Stimulated activated CD8-positive, alpha-beta memory T cell treated with anti-CD3 and anti-CD28 coated beads, Interleukin-4, amount 100 ng/mL, for 1 hour (primary cell): ENCODE measurements around the gene ATF6.
"Not testable (repeated sequence)": the region's sequence is repeated elsewhere in the genome, so short reads cannot be mapped to it uniquely, and the experiment has no call there.

Experiments
- DNase-seq, 2 donors: peaks; one replicate each; pipeline ENCODE4 v3.0.0-alpha.2; 2020; ENCODE audit warnings: low read depth in 2 of 2, low spot score in 1 of 2

The ATF6 gene, protein sequence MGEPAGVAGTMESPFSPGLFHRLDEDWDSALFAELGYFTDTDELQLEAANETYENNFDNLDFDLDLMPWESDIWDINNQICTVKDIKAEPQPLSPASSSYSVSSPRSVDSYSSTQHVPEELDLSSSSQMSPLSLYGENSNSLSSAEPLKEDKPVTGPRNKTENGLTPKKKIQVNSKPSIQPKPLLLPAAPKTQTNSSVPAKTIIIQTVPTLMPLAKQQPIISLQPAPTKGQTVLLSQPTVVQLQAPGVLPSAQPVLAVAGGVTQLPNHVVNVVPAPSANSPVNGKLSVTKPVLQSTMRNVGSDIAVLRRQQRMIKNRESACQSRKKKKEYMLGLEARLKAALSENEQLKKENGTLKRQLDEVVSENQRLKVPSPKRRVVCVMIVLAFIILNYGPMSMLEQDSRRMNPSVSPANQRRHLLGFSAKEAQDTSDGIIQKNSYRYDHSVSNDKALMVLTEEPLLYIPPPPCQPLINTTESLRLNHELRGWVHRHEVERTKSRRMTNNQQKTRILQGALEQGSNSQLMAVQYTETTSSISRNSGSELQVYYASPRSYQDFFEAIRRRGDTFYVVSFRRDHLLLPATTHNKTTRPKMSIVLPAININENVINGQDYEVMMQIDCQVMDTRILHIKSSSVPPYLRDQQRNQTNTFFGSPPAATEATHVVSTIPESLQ

DNA sequence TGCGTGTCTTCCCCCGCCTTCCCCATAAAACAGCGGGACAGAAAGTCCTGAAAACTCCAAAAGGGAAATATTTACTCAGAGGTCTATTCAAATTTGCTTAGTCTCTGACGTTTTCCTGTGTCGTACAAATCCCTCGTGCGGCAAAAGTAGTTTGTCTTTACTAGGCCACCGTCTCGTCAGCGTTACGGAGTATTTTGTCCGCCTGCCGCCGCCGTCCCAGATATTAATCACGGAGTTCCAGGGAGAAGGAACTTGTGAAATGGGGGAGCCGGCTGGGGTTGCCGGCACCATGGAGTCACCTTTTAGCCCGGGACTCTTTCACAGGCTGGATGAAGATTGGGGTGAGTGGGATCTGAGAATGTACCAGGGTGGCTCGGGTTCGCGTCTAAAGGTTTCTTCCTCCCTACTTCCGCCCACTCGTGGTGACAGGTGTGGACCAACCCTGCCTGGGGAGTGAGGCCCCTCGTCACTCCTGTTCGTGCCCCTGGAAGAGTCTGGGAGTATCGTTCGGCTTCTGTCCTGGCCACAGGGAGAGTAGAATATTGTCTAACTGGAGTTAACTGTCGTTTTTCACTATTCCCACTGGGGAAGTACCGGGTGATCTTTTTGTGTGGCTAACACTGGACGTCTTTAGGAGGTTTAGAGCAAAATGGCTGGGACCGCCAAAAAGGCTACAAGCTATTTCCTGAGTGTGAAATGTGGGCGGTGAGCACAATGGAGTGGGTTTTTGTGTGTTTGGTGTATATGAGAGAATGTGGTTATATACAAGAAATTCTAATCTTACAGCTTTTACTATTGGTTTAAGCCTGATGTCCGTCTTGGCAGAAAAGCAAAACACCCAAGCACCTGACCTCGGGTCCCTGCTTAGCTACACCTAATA lies at the start of gene ATF6:
ATF6 (plus strand) TSS at position 219 of the 880 bp plus-strand sequence; CDS start at position 260, 41 bp downstream.
- peak; percentile 43 to 67 for DNase-seq

DNA sequence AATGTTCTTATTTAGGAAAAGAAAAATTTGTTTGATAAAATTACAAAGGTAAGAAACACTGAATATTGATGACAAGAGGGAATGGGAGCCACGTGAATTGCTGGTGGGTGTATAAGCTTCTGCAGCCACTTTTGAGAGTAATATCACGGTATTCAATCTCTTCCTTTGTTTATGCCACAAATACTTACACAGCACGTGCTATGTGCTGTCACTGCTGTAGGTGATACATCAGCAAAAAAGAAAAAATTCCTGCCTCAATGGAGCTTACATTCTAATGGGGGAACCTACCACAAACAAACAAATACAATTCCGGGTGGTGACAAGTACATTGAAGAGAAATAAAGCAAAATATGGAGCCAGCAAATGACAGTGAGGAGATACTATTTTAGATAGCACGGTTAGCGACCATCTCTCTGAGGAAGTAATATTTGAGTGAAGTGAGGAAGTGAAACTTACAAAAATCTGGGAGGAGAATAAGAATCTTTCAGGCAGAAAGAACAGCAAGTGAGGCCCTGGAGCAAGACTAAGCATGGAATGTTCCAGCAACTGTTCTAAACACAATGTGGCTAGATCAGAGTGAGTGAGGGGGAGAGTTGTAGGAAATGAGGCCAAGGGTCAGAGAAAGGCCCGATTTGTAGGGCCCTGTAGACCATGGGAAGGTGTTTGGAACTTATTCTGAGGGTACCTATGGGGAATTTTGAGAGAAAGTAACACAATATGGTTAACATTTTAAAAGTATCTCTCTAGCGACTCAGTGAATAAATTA lies 47.4 kb upstream of the ATF6 start:
- DNase-seq = no peak

DNA sequence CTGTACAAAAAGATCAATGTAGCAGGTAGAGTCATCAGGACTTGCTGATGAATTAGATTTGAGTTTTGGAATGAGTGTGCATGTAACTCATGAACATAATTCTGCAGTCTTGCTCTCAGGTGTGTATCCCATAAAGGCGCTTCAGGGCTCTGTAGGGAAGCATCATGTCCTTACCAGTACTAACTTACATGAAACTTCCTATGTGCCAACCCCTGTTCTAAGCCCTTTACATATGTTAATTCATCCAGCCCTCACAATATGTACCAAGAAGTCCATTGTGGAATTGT lies 46.9 kb upstream of the ATF6 start:
- no peak for DNase-seq

DNA sequence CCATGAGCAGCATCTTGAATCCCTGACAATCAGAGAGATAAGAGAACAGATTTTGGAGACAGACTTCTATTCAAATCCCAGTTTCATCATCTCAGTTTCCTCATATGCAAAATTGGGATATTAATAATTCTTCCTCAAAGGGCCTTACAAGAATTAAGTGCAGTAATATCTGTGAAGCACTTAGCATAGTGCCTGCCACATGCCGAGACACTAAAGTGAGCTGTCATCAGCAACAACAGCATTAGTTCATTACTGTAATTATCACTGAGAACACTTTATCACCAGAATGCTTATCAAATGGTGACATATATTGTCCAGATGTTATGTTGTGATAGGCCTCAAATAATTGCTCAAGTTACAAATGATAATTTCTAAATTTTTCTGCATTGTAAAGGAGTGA lies 45.7 kb upstream of the ATF6 start:
- no peak for DNase-seq

DNA sequence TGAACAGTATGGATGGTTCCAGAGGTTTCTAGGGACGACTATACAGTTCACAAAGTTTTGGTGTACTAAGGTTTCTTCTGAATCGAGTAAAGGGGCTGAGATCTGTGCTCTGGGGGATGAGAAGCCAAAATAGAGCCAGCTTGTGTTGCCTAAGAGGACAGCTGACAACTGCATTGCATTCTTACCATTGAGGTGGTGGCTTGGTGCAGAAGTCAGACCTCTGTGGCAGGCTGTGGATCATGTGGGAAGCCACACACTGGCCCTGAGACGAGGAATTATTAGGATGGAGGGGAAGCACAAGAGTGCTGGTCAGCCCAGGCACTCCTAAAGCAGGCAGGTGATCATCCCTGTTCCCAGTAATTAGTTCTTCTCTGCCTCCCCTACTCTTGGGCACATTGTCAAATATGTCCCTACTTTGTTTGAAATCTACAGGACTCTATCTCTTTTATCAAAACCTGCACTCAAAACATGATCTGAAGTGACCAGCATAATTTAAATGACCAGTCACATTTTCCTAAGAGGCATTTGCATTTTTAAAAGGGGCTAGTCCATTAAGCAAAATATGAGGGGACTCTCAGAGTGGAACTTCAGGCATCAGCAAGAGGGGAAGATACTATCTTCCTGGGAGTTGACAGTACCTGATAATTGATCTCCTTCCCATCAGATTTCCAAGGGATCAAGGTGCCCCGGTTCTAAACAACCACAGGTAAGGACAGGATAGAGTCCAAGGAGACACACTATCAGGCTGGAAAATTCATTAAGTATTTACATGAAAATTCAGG lies 45.0 kb upstream of the ATF6 start, which contains the start of gene FCRLB:
FCRLB (plus strand) TSS at position 589 of the 782 bp plus-strand sequence. CDS start 1,129 bp downstream, outside the sequence.
- no peak for DNase-seq

DNA sequence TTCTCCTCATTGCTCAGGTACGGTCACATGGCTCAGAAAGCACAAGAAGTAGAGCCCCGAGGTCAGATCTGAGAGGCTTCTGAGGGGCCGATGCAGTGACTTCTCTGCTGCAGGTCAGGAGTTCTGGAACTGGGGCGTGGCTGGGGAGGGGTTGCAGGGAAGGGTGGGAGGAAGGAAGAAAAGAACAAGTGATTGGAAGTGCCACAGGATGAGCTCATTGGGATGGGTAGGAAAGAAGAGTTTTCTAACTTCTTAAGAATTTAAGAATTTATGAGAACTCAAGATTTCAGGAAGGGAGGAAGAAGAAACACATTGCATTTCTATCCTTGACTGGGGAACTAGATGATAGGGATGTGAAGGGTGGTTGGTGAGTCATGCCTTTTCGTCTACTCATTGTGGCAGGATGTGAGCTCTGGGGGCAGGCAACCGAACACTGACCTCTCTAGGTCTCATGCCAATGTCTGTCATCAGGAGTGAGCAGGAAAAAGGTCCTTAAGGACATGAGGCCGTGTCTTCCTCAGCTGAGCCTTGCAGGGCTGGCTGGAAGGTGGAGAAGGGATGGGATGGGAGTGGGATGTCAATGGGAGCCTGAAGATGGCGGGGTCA lies 44.3 kb upstream of the ATF6 start:
- DNase-seq = no peak

DNA sequence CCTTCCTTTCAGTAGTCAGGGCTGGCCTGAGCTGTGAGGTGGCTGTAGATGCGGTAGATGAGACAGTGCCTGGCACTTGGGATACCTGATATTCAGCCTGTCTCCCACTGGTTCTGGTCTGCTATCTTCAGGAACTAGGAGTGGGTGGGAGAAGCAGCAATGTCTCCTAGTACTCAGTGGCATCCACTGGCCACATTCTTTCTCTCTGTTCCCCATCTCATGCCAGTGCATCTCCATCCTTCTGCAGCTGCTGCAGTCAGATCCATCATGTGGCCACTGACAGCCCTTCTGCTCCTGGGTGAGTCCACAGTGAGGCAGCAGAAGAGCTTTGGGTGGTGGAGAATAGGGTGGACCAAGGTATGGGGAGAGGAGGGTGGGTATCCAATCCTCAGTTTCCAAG lies 43.7 kb upstream of the ATF6 start:
- DNase-seq = no peak

DNA sequence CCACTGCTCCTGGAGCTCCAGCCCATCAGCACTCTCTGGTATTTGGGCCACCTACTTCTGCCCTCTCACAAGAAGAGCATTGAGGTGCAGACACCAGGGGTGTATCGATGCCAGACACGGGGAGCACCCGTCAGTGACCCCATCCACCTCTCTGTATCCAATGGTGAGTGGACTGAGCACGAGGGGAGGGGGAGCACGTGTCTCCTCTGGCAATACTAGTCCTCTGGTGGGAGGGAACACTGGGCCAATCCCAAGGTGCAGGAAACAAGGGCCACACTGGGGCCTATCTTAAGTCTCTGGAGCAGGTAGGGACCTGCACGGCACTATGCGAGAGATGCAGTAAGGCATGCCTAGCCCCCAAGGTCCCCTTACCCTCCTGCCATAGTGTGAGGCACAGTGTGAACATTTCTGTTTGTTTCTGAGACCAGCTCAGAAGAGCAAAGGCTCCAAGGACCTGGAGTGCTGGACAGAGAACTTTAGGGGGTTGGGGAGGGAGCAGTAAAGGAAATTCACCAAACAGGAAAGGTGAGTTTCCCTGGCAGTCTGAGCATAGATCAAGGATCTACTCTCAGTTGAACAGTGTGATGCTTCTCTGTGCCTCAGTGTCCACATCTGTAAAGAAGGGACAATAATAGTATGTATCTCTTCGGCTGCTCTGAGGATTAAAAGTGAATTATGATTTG lies 42.5 kb upstream of the ATF6 start:
- DNase-seq = no peak

DNA sequence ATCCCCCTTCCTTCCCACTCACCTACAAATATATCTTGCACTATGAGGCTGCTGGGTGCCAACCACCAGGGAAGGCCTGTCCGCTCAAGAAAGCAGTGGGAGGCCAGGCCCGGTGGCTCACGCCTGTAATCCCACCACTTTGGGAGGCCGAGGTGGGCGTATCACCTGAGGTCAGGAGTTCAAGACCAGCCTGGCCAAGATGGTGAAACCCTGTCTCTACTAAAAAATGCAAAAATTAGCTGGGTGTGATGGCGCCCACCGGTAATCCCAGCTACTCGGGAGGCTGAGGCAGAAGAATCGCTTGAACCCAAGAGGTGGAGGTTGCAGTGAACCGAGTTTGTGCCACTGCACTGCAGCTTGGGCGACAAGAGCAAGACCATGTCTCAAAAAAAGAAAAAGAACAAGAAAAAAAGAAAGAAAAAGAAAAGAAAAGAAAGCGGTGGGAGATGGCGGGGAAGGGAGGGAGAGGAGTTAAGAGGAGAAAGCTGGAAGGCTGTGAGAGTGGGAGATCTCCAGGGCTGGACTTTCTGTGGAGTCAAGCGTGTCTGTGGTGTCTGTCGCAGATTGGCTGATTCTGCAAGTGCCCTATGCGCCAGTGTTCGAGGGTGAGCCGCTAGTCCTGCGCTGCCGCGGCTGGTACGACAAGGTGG lies 40.7 kb upstream of the ATF6 start:
- DNase-seq = not testable (repeated sequence)

DNA sequence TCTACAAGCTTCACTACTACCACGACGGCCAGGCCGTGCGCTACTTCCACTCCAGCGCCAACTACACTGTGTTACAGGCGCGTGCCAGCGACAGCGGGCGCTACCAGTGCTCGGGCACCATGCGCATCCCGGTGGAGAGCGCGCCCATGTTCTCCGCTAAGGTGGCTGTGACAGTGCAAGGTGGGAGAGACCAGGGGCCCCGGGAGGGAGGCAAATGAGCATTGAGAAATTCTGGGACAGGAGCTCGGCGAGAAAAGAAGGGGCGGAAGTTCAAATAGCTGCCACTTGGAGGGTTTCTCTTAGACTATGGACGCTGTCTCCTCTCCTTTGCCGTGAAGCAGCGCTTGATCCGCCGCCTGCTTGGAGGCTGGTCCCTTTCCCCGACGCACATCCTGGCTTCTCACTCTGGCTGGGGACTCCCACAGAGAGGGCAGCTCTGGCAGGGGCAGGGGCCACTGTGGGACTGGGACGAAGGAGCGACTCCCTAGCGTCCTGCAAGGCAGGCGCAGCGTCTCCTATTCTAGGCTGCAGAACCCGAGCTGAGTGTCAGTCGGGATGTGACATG lies 40.1 kb upstream of the ATF6 start:
- DNase-seq = peak; percentile 14 to 25

DNA sequence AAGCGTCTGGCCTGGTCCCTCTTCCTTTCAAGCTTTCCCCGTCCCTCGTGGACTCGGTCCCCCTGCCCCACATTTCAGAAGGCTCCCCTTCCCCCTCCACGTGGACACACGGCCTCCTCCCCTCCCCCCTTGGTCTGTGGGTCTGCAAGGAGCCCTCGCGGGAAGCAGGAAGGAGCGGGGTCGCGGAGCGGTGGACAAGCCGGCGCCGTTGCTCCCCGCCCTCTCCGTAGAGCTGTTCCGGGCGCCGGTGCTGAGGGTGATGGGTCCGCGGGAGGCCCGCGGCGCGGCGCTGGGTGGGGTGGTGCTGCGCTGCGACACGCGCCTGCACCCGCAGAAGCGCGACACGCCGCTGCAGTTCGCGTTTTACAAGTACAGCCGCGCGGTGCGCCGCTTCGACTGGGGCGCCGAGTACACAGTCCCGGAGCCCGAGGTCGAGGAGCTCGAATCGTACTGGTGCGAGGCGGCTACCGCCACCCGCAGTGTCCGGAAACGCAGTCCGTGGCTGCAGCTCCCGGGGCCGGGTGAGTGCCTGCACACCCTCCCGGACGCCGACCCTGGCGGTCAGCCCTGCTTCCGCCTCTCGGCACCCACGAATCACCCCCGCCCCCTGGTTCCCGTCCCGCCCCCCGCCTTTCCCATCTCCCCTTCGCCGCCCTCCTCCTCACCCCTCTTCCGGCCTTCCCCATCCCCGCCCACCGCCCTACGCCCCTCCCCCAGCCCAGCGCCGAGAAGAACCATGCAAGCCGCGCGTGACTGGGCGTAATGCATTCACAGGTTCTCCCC lies 39.5 kb upstream of the ATF6 start:
- DNase-seq = peak; percentile 56 to 57

DNA sequence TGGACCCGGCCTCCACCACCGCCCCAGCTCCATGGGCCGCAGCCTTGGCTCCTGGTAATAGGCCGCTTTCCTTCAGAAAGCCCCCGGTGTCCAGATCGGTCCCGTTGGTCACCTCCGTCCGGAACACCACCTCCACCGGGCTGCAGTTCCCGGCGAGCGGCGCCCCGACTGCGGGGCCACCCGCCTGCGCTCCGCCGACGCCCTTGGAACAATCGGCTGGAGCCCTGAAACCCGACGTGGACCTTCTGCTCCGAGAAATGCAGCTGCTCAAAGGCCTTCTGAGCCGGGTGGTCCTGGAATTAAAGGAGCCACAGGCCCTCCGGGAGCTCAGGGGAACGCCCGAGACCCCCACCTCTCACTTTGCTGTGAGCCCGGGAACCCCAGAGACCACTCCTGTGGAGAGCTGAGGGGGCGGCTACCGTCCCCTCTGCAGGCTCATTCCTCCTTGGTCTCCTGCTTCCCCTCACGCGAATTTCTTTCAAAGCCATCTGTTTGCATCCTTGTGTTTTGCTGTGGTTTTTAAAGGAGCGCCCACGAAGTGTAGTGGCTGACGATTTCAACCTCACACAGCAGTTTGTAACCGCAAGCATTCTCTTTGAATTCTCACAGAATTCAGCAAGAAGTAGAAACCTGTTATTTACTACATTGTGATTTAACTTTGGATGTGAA lies 38.7 kb upstream of the ATF6 start:
- no peak for DNase-seq

DNA sequence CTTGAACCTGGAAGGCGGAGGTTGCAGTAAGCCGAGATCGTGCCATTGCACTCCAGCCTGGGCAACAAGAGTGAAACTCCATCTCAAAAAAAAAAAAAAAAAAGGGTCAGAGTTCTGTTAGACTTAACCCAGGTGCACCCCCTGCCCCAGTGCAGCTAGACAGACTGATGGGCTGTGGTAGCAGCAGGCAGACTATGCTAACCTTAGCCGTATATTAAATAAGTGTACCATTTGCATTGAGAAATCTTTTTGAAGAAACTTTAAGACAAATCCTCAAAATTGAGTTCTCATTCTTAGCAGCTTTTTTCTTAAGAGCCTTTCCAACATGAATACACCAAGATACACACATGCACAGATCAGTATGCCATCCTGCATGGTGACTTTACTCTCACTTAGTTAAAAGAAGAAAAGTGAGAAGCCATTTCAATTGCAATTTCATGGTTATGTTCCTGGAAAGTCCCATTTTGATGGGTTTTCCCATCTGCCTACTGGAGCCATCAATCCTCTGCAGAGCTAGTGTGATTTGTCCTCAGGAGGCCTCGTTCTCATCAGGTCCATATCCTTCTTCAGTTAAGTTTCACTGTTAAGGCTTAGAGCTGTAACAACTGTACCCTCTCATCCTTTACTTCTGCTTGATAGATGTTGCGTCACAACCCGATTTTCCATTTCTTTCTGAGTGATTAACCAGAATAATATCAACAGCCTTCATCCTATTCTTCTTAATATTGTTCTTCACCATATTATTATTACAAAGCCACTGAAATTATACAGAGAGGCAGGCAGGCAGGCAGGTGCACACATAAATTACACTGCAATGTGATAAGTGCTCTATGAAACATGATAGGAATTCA lies 37.5 kb upstream of the ATF6 start:
- DNase-seq = no peak

DNA sequence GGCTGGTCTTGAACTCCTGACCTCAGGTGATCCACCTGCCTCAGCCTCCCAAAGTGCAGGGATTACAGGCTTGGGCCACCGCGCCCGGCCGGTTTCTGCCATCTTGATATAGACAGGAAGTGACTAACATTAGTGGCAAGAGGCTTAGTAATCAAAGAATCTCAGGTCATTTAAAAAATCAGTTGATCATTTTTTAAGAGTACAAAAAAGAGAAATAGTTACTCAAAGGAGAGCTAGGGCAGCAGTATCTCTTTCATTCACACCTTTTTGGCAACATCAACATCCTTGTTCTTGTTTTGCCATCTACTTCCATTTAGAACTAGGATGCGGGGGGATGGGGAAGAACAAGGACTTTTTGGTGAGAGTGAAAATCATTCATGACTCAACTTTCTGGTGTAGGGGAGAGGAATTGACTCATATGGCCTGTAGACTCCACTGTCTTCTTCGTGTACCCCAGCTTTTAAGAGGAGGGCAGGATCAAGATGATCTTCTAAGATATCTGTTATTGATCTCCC lies 36.0 kb upstream of the ATF6 start:
- no peak for DNase-seq

DNA sequence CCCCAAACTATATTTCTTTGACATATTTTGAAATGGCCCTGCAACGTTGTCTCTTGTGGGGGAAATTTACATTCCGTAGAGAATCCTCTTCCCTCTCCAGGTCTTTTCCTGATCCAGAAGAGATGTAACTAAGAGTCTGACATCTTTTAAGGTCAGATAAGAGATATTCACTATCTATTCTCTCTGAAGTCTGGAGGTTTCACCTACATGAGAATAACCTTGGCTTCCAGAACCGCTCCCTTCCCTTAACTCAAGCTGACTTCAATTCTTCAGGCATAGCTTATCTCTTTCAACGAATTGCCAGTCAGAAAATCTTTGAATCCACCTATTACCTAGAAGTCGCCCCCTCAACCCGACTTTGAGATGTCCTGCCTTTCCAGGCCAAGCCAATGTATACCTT lies 34.9 kb upstream of the ATF6 start:
- DNase-seq = no peak
